ENCODE data around the gene SEC14L5.

SEC14L5 gene

DNA sequence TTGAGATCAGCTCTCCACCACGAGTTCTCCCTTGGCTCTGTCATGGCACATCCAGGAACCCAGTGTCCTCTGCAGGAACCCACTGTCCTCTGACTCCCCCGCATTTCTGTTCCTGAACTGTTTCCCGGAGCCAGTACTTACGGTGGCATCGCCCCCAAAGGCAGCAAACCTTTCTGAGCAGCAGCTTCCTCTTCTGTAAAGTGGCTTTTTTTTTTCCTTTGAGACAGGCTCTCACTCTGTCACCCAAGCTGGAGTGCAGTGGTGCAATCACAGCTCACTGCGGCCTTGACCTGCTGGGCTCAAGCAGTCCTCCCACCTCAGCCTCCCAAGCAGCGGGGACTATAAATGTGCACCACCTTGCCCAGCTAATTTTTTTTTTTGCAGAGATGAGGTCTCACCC, 43.4 kb downstream of the SEC14L5 start:
- Histone ChIP-seq H3K9ac (no peak overlapping the region), H3K4me3 (IDR thresholded peaks at IDR 0.05; ENCODE audit: insufficient read depth, low read depth, low read length) (no peak overlapping the region)

GRCh38 chr16:5001986-5002385, 43.9 kb downstream of the SEC14L5 start:
- Histone ChIP-seq H3K4me3 (IDR thresholded peaks at IDR 0.05; ENCODE audit: insufficient read depth, low read depth, low read length) (no peak overlapping the region), H3K4me1 (ENCODE audit: low read depth, poor library complexity, severe bottlenecking) (no peaks in the 10 kb centered on the region)

More for the DNA sequence above, 43.4 kb downstream of the SEC14L5 start:
- Histone ChIP-seq H3K4me2 (no peak overlapping the region), H3K79me2 (ENCODE audit: insufficient read depth, low read depth) (no peaks in the 10 kb centered on the region), H2AFZ (ENCODE audit: low read depth) (no peak overlapping the region), H3K27ac (no peak overlapping the region), H3K36me3 (ENCODE audit: insufficient read depth) (no peaks in the 10 kb centered on the region), H3K27me3 (ENCODE audit: insufficient read depth, low read depth) (no peaks in the 10 kb centered on the region; the same call in 1 of the 2 replicates), H3K4me1 (ENCODE audit: low read depth, poor library complexity, severe bottlenecking) (no peaks in the 10 kb centered on the region), H4K20me1 (ENCODE audit: insufficient read depth) (no peaks in the 10 kb centered on the region)
- TF ChIP-seq CTCF (conservative IDR thresholded peaks at IDR 0.05; ENCODE audit: low read depth, low read length): no peak

GRCh38 chr16:5002699-5003143, 44.6 kb downstream of the SEC14L5 start:
- Histone ChIP-seq H2AFZ (ENCODE audit: low read depth) (no peak overlapping the region), H3K27ac (no peak overlapping the region), H3K27me3 (ENCODE audit: insufficient read depth, low read depth) (peaks cover 3% of the 10 kb centered on the region; the same call in 1 of the 2 replicates), H3K36me3 (ENCODE audit: insufficient read depth) (no peaks in the 10 kb centered on the region), H3K4me2 (no peak overlapping the region), H4K20me1 (ENCODE audit: insufficient read depth) (no peaks in the 10 kb centered on the region), H3K9ac (no peak overlapping the region), H3K4me1 (ENCODE audit: low read depth, poor library complexity, severe bottlenecking) (no peaks in the 10 kb centered on the region), H3K79me2 (ENCODE audit: insufficient read depth, low read depth) (no peaks in the 10 kb centered on the region), H3K4me3 (IDR thresholded peaks at IDR 0.05; ENCODE audit: insufficient read depth, low read depth, low read length) (no peak overlapping the region)
- no peak for TF ChIP-seq CTCF (conservative IDR thresholded peaks at IDR 0.05; ENCODE audit: low read depth, low read length)

More at GRCh38 chr16:5001986-5002385, 43.9 kb downstream of the SEC14L5 start:
- no peaks in the 10 kb centered on the region for H4K20me1 ChIP-seq (ENCODE audit: insufficient read depth)
- H3K27ac ChIP-seq: no peak overlapping the region
- H2AFZ ChIP-seq (ENCODE audit: low read depth): no peak overlapping the region
- H3K79me2 ChIP-seq (ENCODE audit: insufficient read depth, low read depth): no peaks in the 10 kb centered on the region
- no peak overlapping the region for H3K9ac ChIP-seq
- TF ChIP-seq CTCF (conservative IDR thresholded peaks at IDR 0.05; ENCODE audit: low read depth, low read length): no peak
- H3K36me3 ChIP-seq (ENCODE audit: insufficient read depth): no peaks in the 10 kb centered on the region
- H3K27me3 ChIP-seq (ENCODE audit: insufficient read depth, low read depth): no peaks in the 10 kb centered on the region; the same call in 1 of the 2 replicates
- no peak overlapping the region for H3K4me2 ChIP-seq

- Histone ChIP-seq H3K4me1 (ENCODE audit: low read depth, poor library complexity, severe bottlenecking) (no peaks in the 10 kb centered on the region), H4K20me1 (ENCODE audit: insufficient read depth) (no peaks in the 10 kb centered on the region), H3K4me3 (IDR thresholded peaks at IDR 0.05; ENCODE audit: insufficient read depth, low read depth, low read length) (no peak overlapping the region), H3K27me3 (ENCODE audit: insufficient read depth, low read depth) (peaks cover 3% of the 10 kb centered on the region; the same call in 1 of the 2 replicates), H3K36me3 (ENCODE audit: insufficient read depth) (no peaks in the 10 kb centered on the region), H3K79me2 (ENCODE audit: insufficient read depth, low read depth) (no peaks in the 10 kb centered on the region), H3K4me2 (no peak overlapping the region), H3K9ac (no peak overlapping the region), H3K27ac (no peak overlapping the region), H2AFZ (ENCODE audit: low read depth) (no peak overlapping the region)
- no peak for TF ChIP-seq CTCF (conservative IDR thresholded peaks at IDR 0.05; ENCODE audit: low read depth, low read length)
These were observed 45.1 kb downstream of the SEC14L5 start for GRCh38 chr16:5003211-5003610.

All from KMS-11 (cell line).